Measurements from ENCODE around the gene RCCD1. TPM values are rescaled to one million over a fixed set of nuclear protein-coding genes. Genes with fewer than 3 reads are reported as not detected.
A peak's percentile ranks its signal among the peaks of the same experiment; 100 is the strongest.
"Not testable (repeated sequence)": the region's sequence is repeated elsewhere in the genome, so short reads cannot be mapped to it uniquely, and the experiment has no call there.

The RCCD1 gene
- total RNA-seq, 3 donors from 2014 or later, result 11.1 to 18.4 (median 13.1) TPM

- H3K27me3 Mint-ChIP-seq (ENCODE audit: low read depth), result no peaks in the 10 kb centered on the region
- ATAC-seq (no peak), DNase-seq (no peak)
- H3K9me3 Mint-ChIP-seq, result no peaks in the 10 kb centered on the region
- H3K4me3 Mint-ChIP-seq, result no peak overlapping the region
- H3K4me1 Mint-ChIP-seq (ENCODE audit: low read depth), result no peaks in the 10 kb centered on the region
- peaks cover 43% of the 10 kb centered on the region for H3K36me3 Mint-ChIP-seq (ENCODE audit: insufficient read depth)
These were observed 40.2 kb upstream of the RCCD1 start for GRCh38 chr15:90914305-90915080.

DNA sequence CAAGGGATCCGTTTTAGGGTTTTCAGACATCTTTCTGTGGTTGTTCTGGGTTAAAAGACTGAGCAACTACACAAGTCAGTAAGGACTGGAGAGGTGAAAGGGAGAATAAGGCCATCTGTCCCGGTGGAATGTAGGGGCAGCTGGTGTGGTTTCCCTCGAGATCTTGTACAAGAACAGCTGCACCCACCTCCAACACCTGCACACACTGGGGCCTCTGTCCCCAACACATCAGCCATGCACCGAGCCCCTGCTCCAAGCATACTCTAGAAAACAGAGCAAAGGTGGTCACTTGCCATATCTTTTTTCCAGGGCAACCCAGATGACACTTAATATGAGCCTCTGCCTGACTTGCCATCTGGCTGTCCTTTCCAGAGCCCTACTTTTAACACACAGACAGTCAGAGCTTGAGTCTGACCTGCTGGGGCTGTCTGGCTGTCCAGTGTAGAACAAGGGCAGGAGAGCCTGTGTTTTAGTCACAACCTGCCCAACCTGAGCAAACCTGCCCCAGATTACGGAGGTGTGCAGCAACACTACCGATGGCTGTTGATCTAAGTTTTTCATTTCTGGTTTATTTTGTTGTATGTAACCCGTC, 39.4 kb upstream of the RCCD1 start:
- Mint-ChIP-seq H3K9me3 (no peaks in the 10 kb centered on the region), H3K4me1 (ENCODE audit: low read depth) (no peaks in the 10 kb centered on the region), H3K27me3 (ENCODE audit: low read depth) (no peaks in the 10 kb centered on the region), H3K36me3 (ENCODE audit: insufficient read depth) (peaks cover 50% of the 10 kb centered on the region), H3K4me3 (no peak overlapping the region)
- no peak for ATAC-seq
- DNase-seq, result no peak

GRCh38 chr15:90915808-90916440, 38.8 kb upstream of the RCCD1 start:
- Mint-ChIP-seq H3K36me3 (ENCODE audit: insufficient read depth) (peaks cover 49% of the 10 kb centered on the region), H3K4me1 (ENCODE audit: low read depth) (no peaks in the 10 kb centered on the region), H3K27me3 (ENCODE audit: low read depth) (no peaks in the 10 kb centered on the region), H3K9me3 (no peaks in the 10 kb centered on the region), H3K4me3 (no peak overlapping the region)
- no peak for ATAC-seq
- DNase-seq, result no peak

DNA sequence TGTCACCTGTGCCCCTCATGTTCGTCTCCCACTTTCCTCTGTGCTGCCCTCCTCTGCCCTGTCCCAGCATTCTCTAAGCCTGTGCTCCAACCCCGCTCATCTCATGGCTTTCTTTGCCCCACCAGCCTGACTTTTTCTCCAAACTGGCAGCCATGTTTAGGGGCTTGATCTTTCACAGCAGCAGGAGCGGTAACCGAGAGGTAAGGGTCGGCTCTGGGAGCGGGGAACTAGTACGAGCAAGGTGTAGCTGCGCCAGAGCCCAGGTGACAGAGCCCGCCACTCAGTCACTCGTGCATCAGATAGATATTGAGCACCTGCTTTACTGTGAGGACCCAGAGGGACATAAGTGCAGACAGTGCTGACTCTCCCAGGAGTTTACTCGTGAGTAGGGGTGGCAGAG, 38.2 kb upstream of the RCCD1 start:
- H3K4me3 Mint-ChIP-seq, result no peak overlapping the region
- ATAC-seq (no peak), DNase-seq (no peak)
- no peaks in the 10 kb centered on the region for H3K4me1 Mint-ChIP-seq (ENCODE audit: low read depth)
- H3K9me3 Mint-ChIP-seq, result no peaks in the 10 kb centered on the region
- peaks cover 52% of the 10 kb centered on the region for H3K36me3 Mint-ChIP-seq (ENCODE audit: insufficient read depth)
- no peaks in the 10 kb centered on the region for H3K27me3 Mint-ChIP-seq (ENCODE audit: low read depth)

GRCh38 chr15:90917569-90917968, 37.1 kb upstream of the RCCD1 start:
- DNase-seq (no peak), ATAC-seq (no peak)
- Mint-ChIP-seq H3K27me3 (ENCODE audit: low read depth) (no peaks in the 10 kb centered on the region), H3K4me1 (ENCODE audit: low read depth) (no peaks in the 10 kb centered on the region), H3K4me3 (no peak overlapping the region), H3K9me3 (no peaks in the 10 kb centered on the region), H3K36me3 (ENCODE audit: insufficient read depth) (peaks cover 49% of the 10 kb centered on the region)

- DNase-seq (no peak), ATAC-seq (no peak)
- Mint-ChIP-seq H3K36me3 (ENCODE audit: insufficient read depth) (peaks cover 43% of the 10 kb centered on the region), H3K4me3 (no peak overlapping the region), H3K27me3 (ENCODE audit: low read depth) (no peaks in the 10 kb centered on the region), H3K9me3 (no peaks in the 10 kb centered on the region), H3K4me1 (ENCODE audit: low read depth) (peaks cover 2% of the 10 kb centered on the region)
These were observed 36.5 kb upstream of the RCCD1 start for GRCh38 chr15:90918034-90918788.

- DNase-seq, result no peak
- H3K36me3 Mint-ChIP-seq (ENCODE audit: insufficient read depth), result peaks cover 37% of the 10 kb centered on the region
- H3K27me3 Mint-ChIP-seq (ENCODE audit: low read depth), result no peaks in the 10 kb centered on the region
- no peak for ATAC-seq
- H3K4me1 Mint-ChIP-seq (ENCODE audit: low read depth), result peaks cover 4% of the 10 kb centered on the region
- no peaks in the 10 kb centered on the region for H3K9me3 Mint-ChIP-seq
- H3K4me3 Mint-ChIP-seq, result no peak overlapping the region
These were observed 35.8 kb upstream of the RCCD1 start for GRCh38 chr15:90918835-90919234.

DNA sequence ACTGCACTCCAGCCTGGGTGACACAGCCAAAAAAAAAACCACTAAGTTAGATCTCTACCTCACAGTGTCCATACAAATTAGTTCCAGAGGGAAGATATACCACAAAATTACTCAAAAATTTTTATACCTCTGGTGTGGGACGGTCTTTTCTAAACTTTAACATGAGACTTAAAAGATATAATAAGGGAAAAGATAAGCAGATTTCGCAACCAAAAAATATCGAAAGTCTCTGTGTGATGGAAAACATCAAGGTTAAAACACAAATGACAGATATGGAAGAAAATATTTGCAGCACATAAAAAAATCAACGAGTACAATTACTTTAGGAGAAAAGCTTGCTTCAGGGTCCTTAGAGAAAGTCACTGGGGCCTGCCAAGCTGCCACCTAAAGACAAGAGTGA, 32.8 kb upstream of the RCCD1 start:
- DNase-seq (no peak), ATAC-seq (no peak)
- H3K9me3 Mint-ChIP-seq, result no peaks in the 10 kb centered on the region
- H3K4me3 Mint-ChIP-seq, result no peak overlapping the region
- H3K36me3 Mint-ChIP-seq (ENCODE audit: insufficient read depth), result peaks cover 24% of the 10 kb centered on the region
- H3K27me3 Mint-ChIP-seq (ENCODE audit: low read depth), result no peaks in the 10 kb centered on the region
- peaks cover 8% of the 10 kb centered on the region for H3K4me1 Mint-ChIP-seq (ENCODE audit: low read depth)

DNA sequence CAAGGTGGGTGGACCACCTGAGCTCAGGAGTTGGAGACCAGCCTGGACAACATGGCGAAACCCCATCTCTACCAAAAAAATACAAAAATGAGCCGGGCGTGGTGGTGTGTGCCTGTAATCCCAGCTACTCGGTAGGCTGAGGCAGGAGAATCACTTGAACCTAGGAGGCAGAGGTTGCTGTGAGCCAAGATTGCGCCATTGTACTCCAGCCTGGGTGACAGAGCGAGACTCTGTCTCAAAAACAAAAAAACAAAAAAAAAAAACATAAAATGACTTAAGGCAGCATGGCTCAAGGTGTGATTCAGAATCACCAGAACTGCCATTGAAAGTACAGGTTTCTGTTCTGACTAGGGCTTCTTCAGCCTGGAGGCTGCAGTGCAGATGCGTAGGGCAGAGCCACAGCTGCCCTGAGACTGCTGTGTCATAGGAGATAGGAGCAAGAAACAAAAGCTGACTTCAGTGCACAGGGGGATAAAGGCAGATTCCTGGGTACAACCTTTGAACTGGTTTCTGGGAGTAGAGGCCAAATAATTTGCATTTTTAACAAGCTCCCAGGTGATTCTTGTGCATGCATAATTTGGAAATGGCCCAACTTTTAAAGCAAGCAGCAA, 31.9 kb upstream of the RCCD1 start:
- not testable (repeated sequence) for H3K4me1 Mint-ChIP-seq (ENCODE audit: low read depth); H3K27me3 Mint-ChIP-seq (ENCODE audit: low read depth); DNase-seq; H3K9me3 Mint-ChIP-seq; H3K4me3 Mint-ChIP-seq
- H3K36me3 Mint-ChIP-seq (ENCODE audit: insufficient read depth), result peaks cover 19% of the 10 kb centered on the region
- peak; percentile 87 to 95 for ATAC-seq

DNA sequence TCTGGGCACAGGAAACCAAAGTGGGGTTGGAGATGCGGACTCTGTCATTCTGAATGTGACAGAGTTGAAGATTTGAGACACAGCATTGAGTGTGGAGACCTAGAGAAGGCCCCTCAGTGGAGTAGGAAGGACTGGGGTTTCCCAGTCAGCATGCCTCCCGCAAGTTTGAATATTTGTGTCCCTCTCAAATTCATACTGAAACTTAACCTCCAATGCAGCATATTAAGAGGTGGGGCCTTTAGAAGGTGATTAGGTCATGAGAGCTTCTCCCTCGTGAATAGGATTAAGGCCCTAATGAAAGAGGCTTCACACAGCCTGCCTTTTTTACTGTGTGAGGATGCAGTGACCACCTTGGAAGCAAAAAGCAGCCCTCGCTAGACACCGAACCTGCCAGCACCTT, 30.3 kb upstream of the RCCD1 start:
- no peak for DNase-seq
- no peaks in the 10 kb centered on the region for H3K9me3 Mint-ChIP-seq
- H3K36me3 Mint-ChIP-seq (ENCODE audit: insufficient read depth), result peaks cover 12% of the 10 kb centered on the region
- H3K27me3 Mint-ChIP-seq (ENCODE audit: low read depth), result no peaks in the 10 kb centered on the region
- no peak overlapping the region for H3K4me3 Mint-ChIP-seq
- H3K4me1 Mint-ChIP-seq (ENCODE audit: low read depth), result peaks cover 13% of the 10 kb centered on the region
- peak; percentile 49 to 55 for ATAC-seq

GRCh38 chr15:90926766-90927165, 27.9 kb upstream of the RCCD1 start:
- peaks cover 28% of the 10 kb centered on the region for H3K4me1 Mint-ChIP-seq (ENCODE audit: low read depth)

DNA sequence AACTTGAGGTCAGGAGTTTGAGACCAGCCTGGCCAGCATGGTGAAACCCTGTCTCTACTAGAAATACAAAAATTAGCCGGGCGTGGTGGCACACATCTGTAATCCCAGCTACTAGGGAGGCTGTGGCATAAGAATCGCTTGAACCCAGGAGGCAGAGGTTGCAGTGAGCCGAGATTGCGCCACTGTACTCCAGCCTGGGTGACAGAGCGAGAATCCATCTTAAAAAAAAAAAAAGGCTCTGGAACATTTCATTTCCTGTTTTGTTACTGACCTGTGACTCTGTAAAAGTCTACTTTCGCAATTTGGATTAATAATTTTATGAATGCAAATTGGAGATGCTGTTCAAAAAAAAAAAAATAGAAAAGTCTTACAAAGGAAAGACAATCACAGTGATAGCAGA, 26.6 kb upstream of the RCCD1 start:
- H3K4me1 Mint-ChIP-seq (ENCODE audit: low read depth), result peaks cover 31% of the 10 kb centered on the region
- ATAC-seq; H3K9me3 Mint-ChIP-seq; DNase-seq; H3K27me3 Mint-ChIP-seq (ENCODE audit: low read depth); H3K36me3 Mint-ChIP-seq (ENCODE audit: insufficient read depth): not testable (repeated sequence)
- peak overlapping the region; percentile 54 for H3K4me3 Mint-ChIP-seq

More at GRCh38 chr15:90926766-90927165, 27.9 kb upstream of the RCCD1 start:
- not testable (repeated sequence) for H3K9me3 Mint-ChIP-seq; H3K27me3 Mint-ChIP-seq (ENCODE audit: low read depth); H3K4me3 Mint-ChIP-seq; DNase-seq; H3K36me3 Mint-ChIP-seq (ENCODE audit: insufficient read depth); ATAC-seq

GRCh38 chr15:90929246-90930019, 25.3 kb upstream of the RCCD1 start:
- ATAC-seq (no peak), DNase-seq (no peak)
- Mint-ChIP-seq H3K9me3 (no peaks in the 10 kb centered on the region), H3K4me3 (peak overlapping the region; percentile 98), H3K27me3 (ENCODE audit: low read depth) (no peaks in the 10 kb centered on the region), H3K36me3 (ENCODE audit: insufficient read depth) (no peaks in the 10 kb centered on the region), H3K4me1 (ENCODE audit: low read depth) (peaks cover 29% of the 10 kb centered on the region)
